Measurements from ENCODE around the gene MXRA8. TPM values are rescaled to one million over a fixed set of nuclear protein-coding genes. Genes with fewer than 3 reads are reported as not detected.
A peak's percentile ranks its signal among the peaks of the same experiment; 100 is the strongest.

MXRA8 gene
- total and polyA plus RNA-seq, 2 donors (not counting 3 experiments of a cell fraction or from before 2014, with no cell fraction given), result 0.82 to 1.9 TPM

- Histone ChIP-seq H3K4me1 (ENCODE audit: control insufficient read depth, extremely low read depth, insufficient read depth, low read length) (peaks cover 11% of the 10 kb centered on the region), H3K4me3 (replicated peaks in 1 of 3; ENCODE audit: insufficient read depth in 1 of 3, low read depth in 1 of 3, low read length in 3 of 3) (peak overlapping the region; percentile 73 to 87 (median 86)), H2AFZ (ENCODE audit: low read depth, low read length) (peak overlapping the region; percentile 67), H3K27me3 (ENCODE audit: control insufficient read depth in 2 of 2, insufficient read depth in 2 of 2, low read length in 2 of 2) (no peaks in the 10 kb centered on the region), H3K79me2 (ENCODE audit: control insufficient read depth, insufficient read depth, low read length) (peaks cover 48% of the 10 kb centered on the region), H3K4me2 (ENCODE audit: insufficient read depth, low read length) (peak overlapping the region; percentile 77), H3K27ac (ENCODE audit: insufficient read depth, low read depth, low read length) (peak overlapping the region; percentile 54), H3K9me3 (replicated peaks; ENCODE audit: control insufficient read depth, insufficient read depth, low read length) (no peaks in the 10 kb centered on the region), H4K20me1 (replicated peaks; ENCODE audit: control insufficient read depth, extremely low read depth, insufficient read depth, low read length) (no peaks in the 10 kb centered on the region), H3K9me1 (replicated peaks; ENCODE audit: control insufficient read depth, extremely low read depth, insufficient read depth, low read length) (no peaks in the 10 kb centered on the region), H3K9ac (replicated peaks; ENCODE audit: extremely low read depth, insufficient read depth, low read length) (peak overlapping the region; percentile 86), H3K36me3 (ENCODE audit: control insufficient read depth in 2 of 2, extremely low read depth in 1 of 2, insufficient read depth in 2 of 2, low read length in 2 of 2) (peaks cover 9 to 19% of the 10 kb centered on the region in 2 experiments)
- TF ChIP-seq JUN (IDR thresholded peaks at IDR 0.05; ENCODE audit: borderline replicate concordance, insufficient read depth, insufficient read length, low read depth) (no peak), EZH2 (IDR thresholded peaks at IDR 0.05; ENCODE audit: borderline replicate concordance, low read depth, low read length, severe bottlenecking) (no peak), POLR2AphosphoS5 (IDR thresholded peaks at IDR 0.05; ENCODE audit: insufficient read depth, low read depth, low read length) (no peak), MYC (IDR thresholded peaks at IDR 0.05; ENCODE audit: low read depth, low read length) (no peak)
- BruUV-seq (replicated peaks), result no TSS peak
- DNase-seq (ENCODE audit: low read depth, low spot score) (no peak), FAIRE-seq (peak; percentile 98)
- dilution Hi-C loops (cut with MboI; ENCODE audit: extremely low pct_ligation_motif_present, low sequenced_read_pairs), result no loop called here
- intact Hi-C loops (cut with micrococcal nuclease), result loop anchor here (1.0 to 2.0 kb wide), 2 partner anchors 24 to 99 kb away; no protein-coding TSS in a partner anchor
- CTCF ChIA-PET, result interaction anchor here (2.0 kb wide), 1 partner anchor 34 kb away, joined by 26 read pairs; no protein-coding TSS in a partner anchor
- POLR2A ChIA-PET, result no interaction called here
These were observed 47.9 kb upstream of the MXRA8 start for GRCh38 chr1:1406101-1406820.

GRCh38 chr1:1403653-1404052, 45.3 kb upstream of the MXRA8 start:
- Histone ChIP-seq H3K9ac (replicated peaks; ENCODE audit: extremely low read depth, insufficient read depth, low read length) (no peak overlapping the region), H3K27me3 (ENCODE audit: control insufficient read depth in 2 of 2, insufficient read depth in 2 of 2, low read length in 2 of 2) (no peaks in the 10 kb centered on the region), H3K79me2 (ENCODE audit: control insufficient read depth, insufficient read depth, low read length) (peaks cover 61% of the 10 kb centered on the region), H3K4me3 (replicated peaks in 1 of 3; ENCODE audit: insufficient read depth in 1 of 3, low read depth in 1 of 3, low read length in 3 of 3) (no peak overlapping the region), H3K9me1 (replicated peaks; ENCODE audit: control insufficient read depth, extremely low read depth, insufficient read depth, low read length) (no peaks in the 10 kb centered on the region), H3K4me2 (ENCODE audit: insufficient read depth, low read length) (no peak overlapping the region), H3K4me1 (ENCODE audit: control insufficient read depth, extremely low read depth, insufficient read depth, low read length) (peaks cover 20% of the 10 kb centered on the region), H4K20me1 (replicated peaks; ENCODE audit: control insufficient read depth, extremely low read depth, insufficient read depth, low read length) (no peaks in the 10 kb centered on the region), H3K9me3 (replicated peaks; ENCODE audit: control insufficient read depth, insufficient read depth, low read length) (no peaks in the 10 kb centered on the region), H2AFZ (ENCODE audit: low read depth, low read length) (no peak overlapping the region), H3K27ac (ENCODE audit: insufficient read depth, low read depth, low read length) (no peak overlapping the region), H3K36me3 (ENCODE audit: control insufficient read depth in 2 of 2, extremely low read depth in 1 of 2, insufficient read depth in 2 of 2, low read length in 2 of 2) (peaks cover 9 to 25% of the 10 kb centered on the region in 2 experiments)
- no TSS peak for BruUV-seq (replicated peaks)
- DNase-seq (ENCODE audit: low read depth, low spot score) (no peak), FAIRE-seq (no peak)
- ChIA-PET CTCF (interaction anchor here (2.0 kb wide), 1 partner anchor 36 kb away, joined by 23 read pairs; no protein-coding TSS in a partner anchor), POLR2A (no interaction called here)
- TF ChIP-seq GATA2 (IDR thresholded peaks at IDR 0.05; ENCODE audit: insufficient read depth, insufficient read length, low read depth, low read length), result no peak
- no peak for TF ChIP-seq POLR2A (IDR thresholded peaks at IDR 0.05; ENCODE audit: low read depth, low read length)
- TF ChIP-seq CTCF (IDR thresholded peaks at IDR 0.05; ENCODE audit: extremely low read depth in 1 of 2, insufficient read depth in 1 of 2, low read depth in 1 of 2, low read length in 2 of 2), result no peak
- no peak for TF ChIP-seq POLR2AphosphoS5 (IDR thresholded peaks at IDR 0.05; ENCODE audit: insufficient read depth, low read depth, low read length)
- no peak for TF ChIP-seq MAX (IDR thresholded peaks at IDR 0.05; ENCODE audit: insufficient read depth, insufficient read length)
- TF ChIP-seq MYC (IDR thresholded peaks at IDR 0.05; ENCODE audit: low read depth, low read length), result no peak
- TF ChIP-seq JUN (IDR thresholded peaks at IDR 0.05; ENCODE audit: borderline replicate concordance, insufficient read depth, insufficient read length, low read depth), result no peak
- TF ChIP-seq FOS (IDR thresholded peaks at IDR 0.05; ENCODE audit: borderline replicate concordance, insufficient read depth, low read length), result no peak
- TF ChIP-seq EZH2 (IDR thresholded peaks at IDR 0.05; ENCODE audit: borderline replicate concordance, low read depth, low read length, severe bottlenecking), result no peak
- intact Hi-C loops (cut with micrococcal nuclease), result no loop called here
- dilution Hi-C loops (cut with MboI; ENCODE audit: extremely low pct_ligation_motif_present, low sequenced_read_pairs), result no loop called here

Measured in endothelial cell of umbilical vein (primary cell).